HG02759 (cell line): ENCODE measurements around the gene NMUR1.

Source experiments
- ATAC-seq: cut with Tn5 transposase; IDR thresholded peaks from one replicate; pipeline ENCODE4 v1.9.1; 2021; ENCODE audit warnings: mild to moderate bottlenecking, moderate library complexity; ENCODE audit not compliant: unreplicated experiment

Gene NMUR1

DNA sequence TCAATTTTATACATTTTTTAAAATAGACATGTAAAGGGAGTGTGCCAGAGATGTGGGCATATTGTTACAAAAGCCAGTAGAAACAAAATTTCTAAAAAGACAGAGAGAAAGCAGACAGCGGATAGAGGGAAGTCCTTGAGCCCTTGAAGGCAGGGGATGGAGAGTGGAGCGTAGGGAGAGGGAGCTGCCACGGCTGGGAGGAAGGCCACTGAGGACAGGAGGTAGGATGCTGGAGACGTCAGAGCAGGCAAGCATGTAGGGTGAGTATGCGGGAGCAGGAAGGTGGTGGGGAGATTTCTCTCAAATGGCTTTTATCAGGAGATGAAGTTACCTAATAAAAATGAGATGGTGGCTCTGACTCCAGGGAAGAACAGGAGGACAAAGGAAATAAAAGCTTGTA is 41.9 kb downstream of the NMUR1 start:
- no peak for ATAC-seq

- no peak for ATAC-seq
These were observed 43.2 kb downstream of the NMUR1 start for GRCh38 chr2:231486851-231487596.

DNA sequence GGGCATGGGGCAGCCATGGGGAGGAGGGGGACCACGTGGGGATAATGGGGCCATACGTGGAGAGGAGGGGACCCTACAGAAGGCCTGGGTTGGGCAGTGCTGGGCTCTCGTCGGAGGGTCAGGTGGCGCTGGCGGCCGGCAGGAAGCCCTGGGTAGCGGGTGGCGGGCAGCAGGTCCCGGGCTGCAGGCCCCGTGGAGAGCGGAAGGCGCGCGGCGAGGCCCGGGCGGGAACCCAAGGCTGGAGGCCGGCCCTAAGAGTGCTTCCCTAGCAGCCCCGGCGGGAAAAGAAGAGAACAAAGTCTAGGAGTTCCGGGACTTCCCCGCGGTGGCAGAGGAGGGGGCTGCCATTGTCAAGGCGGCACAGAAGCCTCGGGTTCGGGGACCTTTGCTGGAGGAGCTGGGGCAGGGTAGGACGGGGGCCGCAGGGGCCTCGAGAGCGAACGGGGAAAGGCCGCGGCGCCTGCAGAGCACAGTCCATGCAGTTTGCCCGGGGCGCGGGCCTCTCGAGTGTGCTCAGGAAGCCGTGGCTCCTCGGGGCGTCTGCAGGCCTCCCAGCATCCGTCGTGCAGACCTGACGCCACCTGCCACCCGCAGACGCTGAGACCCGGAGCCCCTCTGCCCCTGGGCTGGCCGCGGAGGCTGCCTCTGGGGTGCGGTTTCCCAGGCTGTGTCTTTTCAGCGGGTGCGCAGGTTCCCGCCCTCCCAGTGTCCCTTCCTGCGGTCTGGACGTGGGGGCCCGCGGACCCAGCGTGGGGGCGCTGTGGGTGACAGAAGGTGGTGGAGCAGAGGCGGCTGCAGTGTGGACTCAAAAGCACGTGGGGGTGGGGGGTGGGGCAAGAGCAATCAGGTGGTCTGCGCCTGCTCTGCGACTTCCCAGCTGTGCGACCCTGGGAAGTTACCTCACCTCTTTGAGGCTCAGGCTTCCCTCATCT is 46.6 kb downstream of the NMUR1 start:
- no peak for ATAC-seq

DNA sequence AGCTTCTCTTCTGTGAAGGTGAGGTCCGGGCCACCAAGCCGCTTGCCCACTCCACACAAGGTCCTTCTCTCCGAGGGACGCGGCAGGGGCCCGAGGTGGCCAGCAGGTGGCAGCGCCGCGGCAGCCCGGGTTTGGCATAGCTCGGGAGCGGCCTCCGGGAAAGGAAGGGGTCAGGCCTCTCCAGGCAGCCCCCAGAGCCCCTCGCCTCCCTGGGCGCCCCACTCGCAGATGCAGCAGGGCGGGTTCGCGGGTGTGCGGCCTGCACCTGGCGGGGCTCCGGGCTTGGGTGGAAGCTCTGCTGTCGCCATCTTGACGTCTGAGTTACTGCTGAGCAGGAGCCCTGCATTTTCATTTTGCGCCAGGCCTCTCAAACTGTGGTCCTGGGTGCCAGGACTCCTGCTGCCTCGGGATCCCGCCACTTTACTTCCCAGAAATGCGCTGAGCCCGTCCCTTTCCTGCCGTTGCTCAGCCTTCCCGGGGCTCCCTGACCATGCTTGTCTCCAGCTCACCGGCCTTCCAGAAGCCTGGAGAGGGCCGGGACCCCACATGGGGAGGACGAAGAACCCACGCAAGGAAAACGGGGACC is 47.3 kb downstream of the NMUR1 start:
- ATAC-seq, result peak; percentile 77

DNA sequence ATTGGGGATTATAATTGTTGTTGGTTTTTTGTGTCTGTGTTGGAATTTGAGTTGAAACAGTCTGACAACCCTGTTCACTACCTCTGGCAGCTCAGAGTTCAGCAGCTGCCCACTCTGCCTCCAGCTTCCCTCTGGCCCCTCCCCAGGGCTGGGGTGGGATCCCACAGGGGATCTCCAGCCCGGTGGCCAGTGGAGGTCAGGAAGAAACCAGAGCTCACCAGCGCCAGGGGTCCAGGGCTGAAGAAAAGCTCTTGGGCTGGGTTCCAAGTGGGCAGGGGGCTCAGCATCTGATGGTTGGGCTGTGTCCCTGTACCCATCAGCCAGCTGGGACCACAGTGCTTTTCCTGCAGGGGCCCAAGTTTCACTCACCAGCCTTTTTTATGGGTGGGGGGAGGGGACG is 49.5 kb downstream of the NMUR1 start:
- ATAC-seq, result no peak

DNA sequence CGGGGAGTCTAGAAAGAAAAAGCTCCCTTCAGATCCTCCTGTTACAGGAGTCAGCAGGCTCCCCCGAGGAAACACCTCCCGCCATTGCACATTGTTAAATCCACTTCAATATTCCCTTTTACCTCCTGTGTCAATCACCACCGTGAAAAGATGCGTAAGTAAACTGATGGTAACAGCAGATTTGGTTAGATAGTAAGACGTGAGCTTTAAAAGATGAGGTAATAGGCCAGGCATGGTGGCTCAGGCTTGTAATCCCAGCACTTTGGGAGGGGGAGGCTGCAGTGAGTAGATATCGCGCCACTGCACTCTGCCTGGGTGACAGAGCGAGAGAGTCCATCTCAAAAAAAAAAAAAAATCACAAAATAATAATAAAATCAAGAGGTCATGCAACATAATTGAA is 50.8 kb downstream of the NMUR1 start:
- ATAC-seq, result no peak

DNA sequence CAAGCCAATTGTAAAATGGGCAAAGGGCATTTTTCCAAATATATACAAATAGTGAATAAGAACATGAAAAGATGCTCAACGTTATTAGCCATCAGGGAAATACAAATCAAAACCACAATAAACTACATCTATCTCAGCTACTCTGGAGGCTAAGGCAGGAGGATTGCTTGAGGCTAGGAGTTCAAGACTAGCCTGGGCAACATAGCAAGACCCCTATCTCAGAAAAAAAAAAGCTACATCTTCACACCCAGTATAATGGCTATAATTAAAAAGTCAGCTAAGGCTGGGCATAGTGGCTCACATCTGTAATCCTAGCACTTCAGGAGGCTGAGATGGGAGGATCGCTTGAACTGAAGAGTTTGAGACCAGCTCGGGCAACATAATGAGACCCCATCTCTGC is 53.3 kb downstream of the NMUR1 start:
- no peak for ATAC-seq

GRCh38 chr2:231475965-231476364 is 54.3 kb downstream of the NMUR1 start:
- no peak for ATAC-seq
